Measurements from ENCODE around the gene RAPGEF6.

The RAPGEF6 gene

GRCh38 chr5:131539251-131539650, 95.8 kb downstream of the RAPGEF6 start:
- no peak for DNase-seq

- DNase-seq: no peak
Observed at GRCh38 chr5:131538177-131538593, 96.8 kb downstream of the RAPGEF6 start.

DNA sequence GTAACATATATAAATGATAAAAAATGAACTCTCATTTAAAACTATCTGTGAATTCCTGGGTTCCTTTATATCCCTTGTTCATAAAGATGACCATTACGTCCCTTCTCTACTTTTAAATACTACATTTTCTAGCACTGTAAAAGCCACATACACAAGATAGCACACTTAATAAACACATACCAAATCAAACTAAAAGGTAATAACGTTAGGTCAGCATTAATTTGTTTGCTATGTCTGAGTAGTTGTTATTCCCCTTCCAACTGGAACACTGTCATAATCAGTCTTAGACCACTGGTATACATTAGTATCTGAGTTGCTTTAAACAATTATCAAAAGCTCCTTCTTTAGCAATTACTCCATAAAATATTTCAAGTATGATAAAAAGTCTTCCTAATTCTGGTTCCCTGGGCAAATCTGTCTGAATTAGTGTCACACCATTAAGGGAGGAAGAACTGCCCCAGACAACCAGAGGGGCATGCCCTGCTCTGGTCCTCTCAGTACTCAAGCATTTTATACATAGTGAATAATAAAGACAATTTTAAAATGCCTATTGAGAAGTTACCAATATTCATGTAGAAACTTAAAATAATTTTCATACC, 98.1 kb downstream of the RAPGEF6 start:
- DNase-seq: no peak

GRCh38 chr5:131536211-131536826, 98.7 kb downstream of the RAPGEF6 start:
- DNase-seq: peak; percentile 65

GRCh38 chr5:131534974-131535373, 100.1 kb downstream of the RAPGEF6 start:
- DNase-seq: peak; percentile 68

- peak; percentile 28 for DNase-seq
Observed at GRCh38 chr5:131533836-131534235, 101.2 kb downstream of the RAPGEF6 start.

DNA sequence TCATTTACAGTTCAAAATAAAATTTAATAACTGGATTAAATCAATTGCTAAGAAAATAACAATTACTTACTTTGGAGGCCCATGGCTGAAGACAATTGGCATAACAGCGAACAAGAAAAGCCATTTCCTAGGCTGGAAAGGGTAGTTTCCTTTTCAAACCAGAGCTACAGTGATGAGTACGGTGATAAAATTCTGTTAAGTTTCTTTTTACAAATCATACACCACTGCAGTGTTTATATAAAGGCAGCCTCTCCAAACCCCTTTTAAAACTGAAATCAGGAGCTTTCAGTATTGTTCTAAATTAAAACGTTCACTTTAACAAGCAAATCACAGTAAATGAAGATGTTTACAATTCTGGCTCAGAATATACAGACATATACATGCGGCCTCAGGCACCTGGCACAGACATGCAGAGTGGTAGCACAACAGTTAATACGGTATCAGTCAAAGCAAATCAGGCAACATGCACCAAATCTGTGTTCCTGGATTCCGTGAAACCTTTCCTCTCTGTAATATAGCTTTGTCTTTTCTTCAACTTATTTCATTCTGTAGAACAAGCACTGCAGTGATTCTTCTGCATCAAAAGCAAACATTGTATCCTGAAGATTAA, 102.9 kb downstream of the RAPGEF6 start:
- DNase-seq: no peak

- no peak for DNase-seq
Observed at GRCh38 chr5:131530706-131531331, 104.2 kb downstream of the RAPGEF6 start.

DNA sequence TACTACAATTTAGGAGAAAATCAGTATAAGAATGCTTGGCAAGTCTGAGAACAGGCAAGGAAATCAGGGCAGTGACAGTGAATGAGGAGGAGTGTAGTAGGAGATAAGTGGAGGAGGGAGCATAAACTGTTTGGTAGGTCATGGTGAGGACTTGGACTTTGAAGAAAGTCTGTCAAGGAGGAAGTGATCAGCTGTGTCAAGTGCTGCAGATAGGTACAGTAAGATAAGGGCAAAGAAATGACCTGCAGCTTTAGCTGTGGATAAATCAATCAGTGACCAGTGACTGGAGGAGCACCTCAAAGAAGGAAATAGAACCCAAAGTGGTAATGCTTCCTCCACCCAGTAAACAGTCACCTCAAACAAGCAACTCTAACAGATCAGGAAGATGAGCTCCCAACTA, 106.3 kb downstream of the RAPGEF6 start:
- no peak for DNase-seq

DNA sequence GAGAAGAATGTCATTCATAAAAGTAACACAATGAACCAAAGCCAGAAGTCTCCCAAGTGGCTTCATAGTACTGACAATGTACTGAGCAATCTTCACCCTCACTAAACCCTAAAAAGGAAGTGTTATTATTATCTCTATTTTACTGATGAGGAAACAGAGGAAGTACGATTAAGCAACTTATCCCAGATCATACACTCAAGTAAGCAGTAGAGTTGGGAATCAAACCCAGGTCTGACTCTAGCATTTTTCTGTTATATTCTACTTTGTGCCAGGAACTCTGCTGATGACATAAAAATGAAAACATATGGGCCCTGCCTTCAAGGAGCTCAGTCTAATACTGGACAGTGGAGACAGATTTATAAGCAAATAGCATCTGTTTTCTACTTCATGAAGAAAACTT, 109.2 kb downstream of the RAPGEF6 start:
- no peak for DNase-seq

DNA sequence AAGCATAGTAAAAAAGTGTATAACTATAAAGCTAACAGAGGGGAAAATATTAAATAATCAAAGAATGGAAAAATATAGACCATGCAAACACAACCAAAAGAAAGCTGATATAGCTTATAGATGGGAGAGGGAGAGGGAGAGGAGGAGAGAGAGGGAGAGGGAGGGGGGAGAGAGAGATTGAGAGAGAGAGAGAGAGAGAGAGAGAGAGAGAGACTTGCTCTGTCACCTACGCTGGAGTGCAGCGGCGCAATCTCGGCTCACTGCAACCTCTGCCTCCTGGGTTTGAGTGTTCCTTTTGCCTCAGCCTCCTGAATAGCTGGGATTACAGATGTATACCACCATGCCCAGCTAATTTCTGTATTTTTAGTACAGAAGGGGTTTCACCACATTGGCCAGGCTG, 110.6 kb downstream of the RAPGEF6 start:
- DNase-seq: no peak

GRCh38 chr5:131523500-131524185, 111.4 kb downstream of the RAPGEF6 start:
- DNase-seq: peak; percentile 20

GRCh38 chr5:131521252-131521651, 113.8 kb downstream of the RAPGEF6 start:
- no peak for DNase-seq

- DNase-seq: no peak
Observed at GRCh38 chr5:131515348-131515747, 119.7 kb downstream of the RAPGEF6 start.

DNA sequence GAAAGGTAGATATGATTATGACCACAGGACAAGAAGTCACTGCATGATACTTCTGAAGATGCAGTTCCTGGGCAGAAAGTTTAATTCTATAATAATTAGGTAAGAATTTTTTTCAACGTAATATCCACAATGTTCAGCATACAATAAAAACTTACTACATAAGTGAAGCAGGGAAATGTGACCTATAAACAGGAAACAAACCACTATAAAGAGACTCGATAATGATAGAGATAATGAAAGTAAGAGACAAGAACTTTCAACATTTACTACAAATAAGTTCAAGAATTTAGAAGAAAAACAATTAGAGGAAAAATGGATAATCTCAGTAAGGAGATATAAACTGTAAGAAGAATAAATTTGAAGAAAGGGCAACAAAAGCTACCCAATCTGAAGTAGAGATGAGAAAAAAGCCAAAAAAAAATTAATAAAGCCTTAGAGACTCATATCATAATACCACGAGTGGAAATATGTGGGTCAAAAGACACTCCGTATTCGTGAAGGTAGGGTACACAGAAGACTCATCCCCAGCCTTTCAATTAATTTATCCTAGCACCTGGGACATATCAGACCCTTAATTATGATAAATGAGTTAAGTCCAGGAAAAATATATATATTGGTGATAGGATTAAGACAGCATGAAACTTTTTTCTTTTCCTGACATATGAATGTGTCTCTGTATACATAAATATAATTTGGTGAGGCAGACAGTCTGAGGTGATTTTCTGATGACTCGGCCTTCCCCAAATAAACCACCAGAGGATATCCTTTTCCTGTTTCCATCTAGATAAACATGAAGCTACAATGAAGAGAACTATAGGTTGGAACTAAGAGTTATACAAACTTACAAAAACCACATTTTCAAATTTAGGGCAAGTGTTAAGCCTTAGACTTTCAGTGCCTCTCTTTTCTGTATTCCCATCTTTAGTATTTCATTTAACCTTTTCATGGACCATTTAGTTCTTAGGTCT, 120.4 kb downstream of the RAPGEF6 start:
- DNase-seq: no peak

- DNase-seq: no peak
Observed at GRCh38 chr5:131513780-131514179, 121.2 kb downstream of the RAPGEF6 start.

DNA sequence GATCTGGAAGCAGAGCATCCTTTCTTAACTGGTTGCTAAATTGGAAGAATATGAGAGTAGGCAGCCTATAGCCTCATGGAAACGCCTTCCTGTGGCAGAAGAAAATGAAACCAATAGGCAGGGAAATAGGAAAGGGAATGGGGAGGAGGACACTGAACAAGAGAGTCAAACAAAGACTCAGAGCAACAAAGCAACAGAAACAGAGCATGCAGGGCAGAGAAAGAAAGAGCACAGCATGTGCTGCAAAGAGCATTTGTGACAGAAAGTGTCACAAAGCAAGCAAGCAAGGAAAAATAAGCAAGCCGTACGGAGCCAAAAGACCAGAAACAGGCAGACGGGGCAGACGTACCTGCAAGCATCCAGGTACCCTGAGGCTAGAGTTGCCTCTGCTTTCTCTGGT, 123.1 kb downstream of the RAPGEF6 start:
- no peak for DNase-seq

DNA sequence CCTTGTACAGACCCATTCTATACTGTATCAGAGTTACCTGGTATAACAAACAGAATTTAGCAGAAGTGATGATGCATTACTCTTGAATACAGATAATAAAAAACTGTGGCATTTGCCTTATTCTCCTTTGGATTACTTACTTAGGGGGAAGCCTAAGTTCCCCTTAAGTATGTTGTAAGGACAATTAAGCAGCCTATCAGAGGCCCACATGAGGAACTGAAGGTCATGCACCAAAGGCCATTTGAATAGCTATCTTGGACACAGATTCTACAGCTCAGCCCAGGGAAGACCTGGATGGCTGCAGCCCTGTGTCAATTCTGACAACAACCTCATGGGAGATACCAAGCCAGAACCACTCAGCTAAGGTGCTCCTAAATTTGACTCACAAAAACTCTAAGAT, 125.2 kb downstream of the RAPGEF6 start:
- no peak for DNase-seq

GRCh38 chr5:131505237-131505908, 129.7 kb downstream of the RAPGEF6 start:
- DNase-seq: no peak

- no peak for DNase-seq
Observed at GRCh38 chr5:131496400-131496713, 138.7 kb downstream of the RAPGEF6 start.

DNA sequence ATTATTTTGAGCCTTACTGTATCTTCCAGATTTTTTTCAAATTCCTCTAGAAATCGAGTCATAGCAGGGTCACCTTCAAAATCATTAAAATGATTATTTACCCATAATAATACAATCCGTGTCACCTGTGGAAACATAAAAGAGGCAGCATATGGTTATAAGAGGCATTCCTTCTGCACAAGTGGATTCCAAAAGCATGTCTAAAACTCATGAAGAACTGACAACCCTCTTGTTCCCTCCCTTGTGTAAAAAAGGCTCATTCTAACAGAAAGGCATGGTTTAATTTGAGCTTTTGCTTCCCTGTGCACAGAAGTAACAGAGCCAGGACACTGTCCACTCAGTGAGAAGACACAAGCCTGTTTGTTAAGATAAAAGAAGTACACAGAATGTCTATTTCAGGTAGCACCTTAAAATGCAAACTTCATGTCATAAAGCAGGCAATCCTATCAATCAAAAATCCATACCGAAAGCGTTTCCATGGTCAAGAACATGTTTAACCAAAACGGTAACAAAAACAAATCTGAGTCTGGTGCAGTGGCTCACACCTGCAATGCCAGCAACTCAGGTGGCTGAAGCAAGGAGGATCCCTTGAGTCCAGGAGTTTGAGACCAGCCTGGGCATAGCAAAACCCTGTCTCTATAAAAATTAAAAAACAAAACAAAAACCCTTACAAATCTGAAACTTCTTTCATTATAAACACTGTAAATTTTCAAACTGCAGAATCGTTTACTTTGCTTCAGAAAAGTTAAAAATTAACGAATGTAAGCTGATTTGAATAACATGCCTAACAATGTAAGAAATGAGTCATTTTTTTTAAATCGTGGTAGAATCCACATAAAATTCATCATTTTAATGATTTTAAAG, 139.3 kb downstream of the RAPGEF6 start:
- no peak for DNase-seq
